Stomach (tissue), 4 donors: ENCODE measurements around the gene C21orf58.

Experiments used
- EP300 ChIP-seq: sonication (generic); formaldehyde crosslinking; IDR thresholded peaks from one replicate; pipeline ENCODE4 v1.6.1; 2017; ENCODE audit warnings: antibody characterized with exemption
- POLR2A ChIP-seq, 4 donors: fragments of 450-650 bp; IDR thresholded peaks; one replicate each; pipeline ENCODE4 v1.6.1; 2016; ENCODE audit warnings: antibody characterized with exemption in 4 of 4, control low read depth in 2 of 4, mild to moderate bottlenecking in 1 of 4, moderate library complexity in 1 of 4
- POLR2AphosphoS5 ChIP-seq, 3 donors: sonication (generic); formaldehyde crosslinking; IDR thresholded peaks; one replicate each; pipeline ENCODE4 v1.6.1; 2016; ENCODE audit warnings: antibody characterized with exemption in 3 of 3
- TF ChIP-seq, protein P1 (sequence below), 7 experiments: fragments of 450-650 bp in 4 of 7; fragments of 200-600 bp in 3 of 7; sonication (generic) in 3 of 7; IDR thresholded peaks; one replicate each; pipeline ENCODE4 v1.5.1; 2016 to 2019; ENCODE audit warnings: antibody characterized with exemption in 7 of 7, control low read depth in 2 of 7, mild to moderate bottlenecking in 1 of 7

DNA sequence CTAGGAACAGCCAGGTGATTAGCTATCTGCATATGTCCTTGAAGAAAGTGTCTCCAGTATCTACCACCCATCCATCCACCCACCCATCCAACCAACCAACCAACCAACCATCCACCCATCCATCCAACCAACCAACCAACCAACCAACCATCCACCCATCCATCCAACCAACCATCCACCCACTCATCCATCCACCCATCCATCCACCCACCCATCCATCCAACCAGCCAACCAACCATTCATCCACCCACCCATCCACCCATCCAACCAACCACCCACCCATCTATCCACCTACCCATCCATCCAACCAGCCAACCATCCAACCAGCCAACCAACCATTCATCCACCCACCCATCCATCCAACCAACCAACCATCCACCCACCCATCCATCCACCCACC, 12.1 kb downstream of the C21orf58 start:
- TF ChIP-seq POLR2A (IDR thresholded peaks at IDR 0.05) (no peak), EP300 (no peak), POLR2AphosphoS5 (IDR thresholded peaks at IDR 0.05) (no peak)
- TF ChIP-seq, protein P1, sequence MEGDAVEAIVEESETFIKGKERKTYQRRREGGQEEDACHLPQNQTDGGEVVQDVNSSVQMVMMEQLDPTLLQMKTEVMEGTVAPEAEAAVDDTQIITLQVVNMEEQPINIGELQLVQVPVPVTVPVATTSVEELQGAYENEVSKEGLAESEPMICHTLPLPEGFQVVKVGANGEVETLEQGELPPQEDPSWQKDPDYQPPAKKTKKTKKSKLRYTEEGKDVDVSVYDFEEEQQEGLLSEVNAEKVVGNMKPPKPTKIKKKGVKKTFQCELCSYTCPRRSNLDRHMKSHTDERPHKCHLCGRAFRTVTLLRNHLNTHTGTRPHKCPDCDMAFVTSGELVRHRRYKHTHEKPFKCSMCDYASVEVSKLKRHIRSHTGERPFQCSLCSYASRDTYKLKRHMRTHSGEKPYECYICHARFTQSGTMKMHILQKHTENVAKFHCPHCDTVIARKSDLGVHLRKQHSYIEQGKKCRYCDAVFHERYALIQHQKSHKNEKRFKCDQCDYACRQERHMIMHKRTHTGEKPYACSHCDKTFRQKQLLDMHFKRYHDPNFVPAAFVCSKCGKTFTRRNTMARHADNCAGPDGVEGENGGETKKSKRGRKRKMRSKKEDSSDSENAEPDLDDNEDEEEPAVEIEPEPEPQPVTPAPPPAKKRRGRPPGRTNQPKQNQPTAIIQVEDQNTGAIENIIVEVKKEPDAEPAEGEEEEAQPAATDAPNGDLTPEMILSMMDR (IDR thresholded peaks at IDR 0.05), result no peak
